T47D (cell line): ENCODE results near the gene ABHD12B.

ENCODE experiments used
- DNase-seq, 2 experiments: peaks; one replicate each; pipeline versions ENCODE4 v3.0.0 to v3.0.0-alpha.2; 2011 to 2012; ENCODE audit warnings: low read depth in 1 of 2, low spot score in 1 of 2
- JUND ChIP-seq: IDR thresholded peaks from 2 replicates; pipeline ENCODE4 v1.6.1; 2012; ENCODE audit warnings: low read depth
- in situ Hi-C: cut with HindIII; loops from 2 replicates; pipeline ENCODE4 v1.10.0; 2016; ENCODE audit warnings: low sequenced_read_pairs, low pct_unique_long_range_greater_than_20kb

ABHD12B gene

DNA sequence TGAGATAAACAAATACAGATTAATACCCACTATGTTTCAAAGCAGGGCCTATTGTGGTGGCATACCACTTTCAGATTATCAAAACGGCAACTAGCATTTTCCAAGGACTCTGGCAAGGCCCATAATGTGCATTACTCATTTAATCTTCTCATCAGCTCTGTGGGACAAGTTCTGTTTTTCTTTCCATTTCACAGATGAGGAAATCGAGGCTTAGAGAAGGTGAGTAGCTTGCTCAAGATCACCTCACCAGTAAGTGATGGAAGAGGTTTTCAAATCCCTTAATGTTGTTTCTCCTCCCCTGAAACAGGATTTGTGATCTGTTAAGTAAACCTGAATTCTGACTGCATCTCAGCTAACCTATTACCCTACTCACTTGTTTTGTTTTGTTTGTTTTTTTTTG is 76.4 kb downstream of the ABHD12B start:
- DNase-seq, result no peak
- in situ Hi-C loops, result no loop called here
- no peak for TF ChIP-seq JUND

DNA sequence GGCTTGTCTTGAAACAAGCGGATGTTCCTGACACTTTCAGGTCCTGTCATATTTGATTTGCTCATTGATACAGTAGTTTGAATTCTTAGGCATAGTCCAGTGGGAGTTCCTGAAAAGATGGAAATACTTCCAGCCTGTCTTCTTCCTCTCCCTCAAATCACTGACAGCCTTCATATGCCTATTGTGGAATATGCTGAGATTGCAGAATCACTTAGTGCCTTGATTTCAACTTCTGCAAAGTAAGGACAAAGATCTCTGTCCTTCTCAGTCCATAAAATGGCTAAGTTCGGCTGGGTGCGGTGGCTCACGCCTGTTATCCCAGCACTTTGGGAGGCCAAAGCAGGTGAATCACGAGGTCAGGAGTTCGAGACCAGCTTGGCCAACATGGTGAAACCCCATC is 79.2 kb downstream of the ABHD12B start:
- TF ChIP-seq JUND, result no peak
- no peak for DNase-seq
- in situ Hi-C loops, result no loop called here

- in situ Hi-C loops, result no loop called here
- TF ChIP-seq JUND, result no peak
- DNase-seq, result no peak
Measured at GRCh38 chr14:50953502-50953901, 81.6 kb downstream of the ABHD12B start.
